ENCODE measurements around the gene DNAH3.

DNA sequence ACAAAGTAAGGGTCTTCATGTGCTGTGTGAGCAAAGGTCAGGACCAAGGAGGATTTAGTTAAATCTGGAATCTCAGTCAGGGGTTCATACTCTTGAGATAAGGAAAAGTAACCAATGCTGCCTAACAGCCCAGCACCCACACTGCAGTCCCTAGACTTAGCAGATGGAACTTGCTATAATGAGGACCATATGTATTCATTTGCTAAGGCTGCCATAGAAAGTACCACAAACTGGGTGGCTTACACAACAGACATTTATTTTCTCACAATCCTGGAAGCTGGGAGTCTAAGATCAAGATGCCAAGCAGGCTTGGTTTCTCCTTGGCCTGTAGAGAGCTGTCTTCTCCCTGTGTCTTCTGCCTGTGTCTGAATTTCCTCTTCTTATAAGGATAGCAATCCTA, 40.0 kb upstream of the DNAH3 start:
- no peak for TF ChIP-seq CTCF (IDR thresholded peaks at IDR 0.05; ENCODE audit: low read depth, low read length)
- TF ChIP-seq EZH2phosphoT487 (IDR thresholded peaks at IDR 0.05; ENCODE audit: low read depth), result no peak
